Mesenteric fat pad (tissue), 1 donor: ENCODE data around the gene CAMKMT. TPM values are rescaled to one million over a fixed set of nuclear protein-coding genes. Genes with fewer than 3 reads are reported as not detected.
"Not testable (repeated sequence)": the region's sequence is repeated elsewhere in the genome, so short reads cannot be mapped to it uniquely, and the experiment has no call there.

Experiments used
- DNase-seq: peaks from one replicate; pipeline ENCODE4 v3.0.0-alpha.2; 2020; ENCODE audit warnings: low spot score
- total RNA-seq: library from RNA; stranded (reverse); fragmentation: NEBNext Ultra II Directional; extraction: Animal tissue kit (Norgen Biotek cat#: 25700); gene quantifications from one replicate; pipeline ENCODE4 v1.2.1, GENCODE V29; 2021
- donor health status: DM: yes; HTN: yes; CAD: no.

Gene CAMKMT
- total RNA-seq, 1 donor from 2014 or later = 10.2 TPM

- DNase-seq = no peak
Observed at GRCh38 chr2:44580875-44581515, 219.2 kb downstream of the CAMKMT start.

GRCh38 chr2:44582363-44583008, 220.7 kb downstream of the CAMKMT start:
- DNase-seq = no peak

- not testable (repeated sequence) for DNase-seq
Observed at GRCh38 chr2:44595615-44596014, 233.9 kb downstream of the CAMKMT start.

- DNase-seq = no peak
Observed at GRCh38 chr2:44596537-44597320, 235.0 kb downstream of the CAMKMT start.

GRCh38 chr2:44598330-44599119, 236.8 kb downstream of the CAMKMT start:
- DNase-seq = no peak

GRCh38 chr2:44599130-44599529, 237.4 kb downstream of the CAMKMT start:
- no peak for DNase-seq

GRCh38 chr2:44602446-44602845, 240.7 kb downstream of the CAMKMT start:
- DNase-seq = no peak

- no peak for DNase-seq
Observed at GRCh38 chr2:44605511-44605910, 243.8 kb downstream of the CAMKMT start.

GRCh38 chr2:44612276-44612675, 250.5 kb downstream of the CAMKMT start:
- no peak for DNase-seq

- DNase-seq = no peak
Observed at GRCh38 chr2:44614940-44615339, 253.2 kb downstream of the CAMKMT start.

GRCh38 chr2:44615950-44616518, 254.3 kb downstream of the CAMKMT start:
- no peak for DNase-seq

- no peak for DNase-seq
Observed at GRCh38 chr2:44616667-44617155, 255.0 kb downstream of the CAMKMT start.

- DNase-seq = no peak
Observed at GRCh38 chr2:44618251-44619023, 256.7 kb downstream of the CAMKMT start.

GRCh38 chr2:44620189-44620990, 258.6 kb downstream of the CAMKMT start:
- DNase-seq = no peak

- no peak for DNase-seq
Observed at GRCh38 chr2:44623622-44624351, 262.0 kb downstream of the CAMKMT start.

- DNase-seq = no peak
Observed at GRCh38 chr2:44628297-44628696, 266.6 kb downstream of the CAMKMT start.

GRCh38 chr2:44632931-44633689, 271.4 kb downstream of the CAMKMT start:
- no peak for DNase-seq

- DNase-seq = no peak
Observed at GRCh38 chr2:44635725-44636124, 274.0 kb downstream of the CAMKMT start.
